NCI-H526 (cell line): ENCODE data around the gene PDHA2.
A peak's percentile ranks its signal among the peaks of the same experiment; 100 is the strongest.
"Not testable (repeated sequence)": the region's sequence is repeated elsewhere in the genome, so short reads cannot be mapped to it uniquely, and the experiment has no call there.

Experiments used
- DNase-seq, 2 experiments: peaks; one replicate each; lab custom pipeline; 2025; lab: John Stamatoyannopoulos, UW

The PDHA2 gene

DNA sequence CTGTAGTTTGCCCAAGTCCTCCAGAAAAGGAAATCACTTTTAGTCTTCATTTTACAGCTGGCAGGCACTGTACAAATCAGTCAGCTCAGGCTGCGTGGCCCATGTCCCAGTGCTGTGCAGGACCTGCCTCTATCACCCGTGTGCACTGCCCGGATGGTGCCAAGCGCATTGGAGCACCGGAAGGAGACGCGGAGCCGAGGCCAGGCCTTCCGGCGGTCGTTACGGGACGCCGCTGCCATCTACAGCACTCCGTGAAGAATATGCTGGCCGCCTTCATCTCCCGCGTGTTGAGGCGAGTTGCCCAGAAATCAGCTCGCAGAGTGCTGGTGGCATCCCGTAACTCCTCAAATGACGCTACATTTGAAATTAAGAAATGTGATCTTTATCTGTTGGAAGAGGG is at the start of gene PDHA2:
Gene PDHA2, plus strand, starts transcription at position 203 of the 400 bp plus-strand sequence. Its CDS starts 58 bp downstream, at position 261.
- DNase-seq, result no peak

DNA sequence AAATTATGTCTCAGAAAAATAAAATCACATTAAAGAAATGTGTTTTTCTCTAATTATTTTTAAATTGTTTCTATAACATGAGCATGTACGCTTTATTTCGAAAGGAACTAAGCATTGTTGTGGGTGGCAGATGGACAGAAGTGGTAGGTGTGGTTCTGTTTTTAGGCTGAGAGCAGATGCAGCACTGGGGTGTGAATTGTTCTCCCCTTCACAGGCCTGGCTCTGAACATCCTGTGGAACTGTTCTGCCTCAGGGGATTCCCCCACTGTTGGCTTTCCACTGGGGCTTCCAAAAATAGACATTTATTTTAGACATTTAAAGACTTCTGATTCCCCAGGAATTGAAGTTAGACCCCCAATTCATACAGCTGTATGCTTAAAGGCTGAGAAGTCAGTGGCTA is 41.9 kb upstream of the PDHA2 start:
- no peak for DNase-seq

DNA sequence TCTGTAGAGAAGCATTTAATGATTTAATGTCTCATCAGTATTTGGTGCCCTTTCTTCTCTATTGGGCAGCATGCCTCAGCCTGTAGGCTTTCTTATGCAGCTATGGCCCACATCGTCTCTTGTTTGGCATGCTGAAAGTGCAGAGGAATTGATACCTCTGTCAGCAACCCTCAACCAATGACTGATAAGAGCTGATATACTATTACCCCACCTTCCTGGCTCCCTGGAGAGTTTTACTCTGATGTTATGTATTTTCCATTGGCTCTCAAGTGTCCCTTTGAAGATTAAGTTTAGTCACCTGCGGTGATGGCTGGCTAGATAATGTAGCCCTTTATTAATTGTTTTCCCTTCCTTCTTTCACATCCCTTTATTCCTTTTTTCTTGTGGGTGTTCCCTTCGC is 41.2 kb upstream of the PDHA2 start:
- no peak for DNase-seq

DNA sequence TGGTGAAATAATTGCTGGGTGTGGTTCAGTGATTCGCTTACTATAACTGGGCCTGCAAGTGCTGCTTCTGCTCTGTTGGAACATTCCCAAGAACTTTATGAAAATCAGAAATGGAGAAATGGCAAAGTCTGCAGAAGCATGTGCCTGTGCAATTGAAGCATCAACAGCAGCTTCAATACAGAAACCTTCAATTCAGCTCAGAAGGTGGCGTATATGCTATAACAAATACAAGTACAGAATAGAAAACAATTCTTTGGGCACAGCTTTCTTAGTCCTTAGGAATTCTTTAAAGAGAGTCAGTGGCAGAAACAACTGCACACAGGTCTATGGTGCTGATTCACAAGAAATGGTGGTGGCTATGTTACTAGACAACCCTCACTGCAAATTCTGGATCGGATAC is 18.0 kb upstream of the PDHA2 start:
- DNase-seq, result no peak

DNA sequence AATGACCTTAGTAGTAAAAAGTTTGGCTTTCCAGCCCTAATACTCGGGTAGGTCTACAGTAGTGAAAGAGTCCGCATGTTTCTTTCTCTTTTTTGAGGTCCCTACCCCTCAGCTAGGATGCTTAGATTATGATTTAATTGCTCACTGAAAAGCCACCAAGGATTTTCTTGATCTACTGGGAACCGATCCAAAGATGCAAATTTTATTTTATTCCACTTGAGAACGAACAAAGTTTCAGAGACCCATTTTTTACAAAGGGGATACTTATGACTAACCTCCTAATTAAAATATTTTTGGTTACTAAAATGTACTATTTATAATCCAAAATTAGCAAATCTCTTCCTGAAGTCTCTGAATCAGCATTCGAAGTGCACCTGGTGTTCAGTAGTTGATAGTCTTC is 14.3 kb upstream of the PDHA2 start:
- no peak for DNase-seq

DNA sequence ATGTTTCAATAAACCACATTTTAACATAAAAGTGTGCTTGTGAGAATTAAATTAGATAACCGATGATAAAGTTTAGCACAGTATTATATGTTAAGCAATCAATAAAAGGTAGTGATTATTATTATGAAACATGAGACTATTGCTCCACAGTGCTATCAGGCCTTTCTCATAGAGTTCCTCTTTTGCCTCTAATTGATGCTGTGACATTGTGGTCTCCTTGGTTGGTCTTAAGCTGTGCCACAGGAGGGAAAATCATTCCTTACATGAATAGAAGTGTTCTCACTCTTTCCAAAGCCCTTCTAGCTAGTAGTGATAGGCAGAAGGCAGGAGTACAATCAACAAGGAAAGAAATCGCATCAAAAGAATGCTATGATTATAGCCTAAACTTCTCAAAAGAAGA is 9.2 kb upstream of the PDHA2 start:
- DNase-seq, result no peak

DNA sequence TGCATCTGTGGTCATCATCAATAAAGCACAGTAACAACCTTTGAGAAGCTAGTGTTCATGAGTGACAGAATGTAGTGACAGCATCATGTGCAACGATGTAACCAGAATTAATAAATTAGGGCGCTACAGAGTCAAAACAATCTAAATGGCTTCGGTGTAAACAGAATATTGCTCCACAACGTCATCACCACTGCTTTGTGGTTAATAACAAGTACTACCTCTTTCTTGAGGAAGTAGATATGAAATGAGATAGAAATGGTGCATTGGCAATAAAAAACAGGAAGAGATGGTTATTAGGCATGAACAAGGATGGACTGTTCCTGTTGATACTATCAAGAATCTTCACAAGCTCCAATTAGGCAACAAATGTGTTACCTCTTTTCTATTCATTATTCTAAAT is 8.7 kb upstream of the PDHA2 start:
- DNase-seq, result no peak

DNA sequence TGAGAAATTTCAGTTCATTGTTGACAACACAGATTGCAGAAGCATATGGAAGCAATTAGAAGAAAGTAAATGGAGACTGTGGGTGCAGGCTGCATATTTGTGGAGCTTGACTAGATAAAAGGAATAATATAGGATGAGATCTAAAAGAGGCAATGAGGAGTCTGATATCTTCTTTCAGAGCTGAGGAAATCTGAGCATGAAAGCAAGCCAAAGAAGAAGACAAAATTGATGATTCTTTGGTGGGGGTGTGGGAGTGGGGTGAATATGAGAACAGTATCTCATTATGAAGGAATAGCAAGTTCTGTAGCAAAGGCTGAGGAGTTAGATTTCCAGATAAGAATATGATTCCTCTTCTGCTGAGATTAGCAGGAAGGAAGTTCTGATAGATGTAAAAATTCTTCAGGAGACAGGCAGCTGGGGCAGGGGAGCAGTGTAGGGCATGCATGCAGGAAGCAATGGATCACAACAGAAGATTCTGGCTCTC is 6.1 kb upstream of the PDHA2 start:
- no peak for DNase-seq

DNA sequence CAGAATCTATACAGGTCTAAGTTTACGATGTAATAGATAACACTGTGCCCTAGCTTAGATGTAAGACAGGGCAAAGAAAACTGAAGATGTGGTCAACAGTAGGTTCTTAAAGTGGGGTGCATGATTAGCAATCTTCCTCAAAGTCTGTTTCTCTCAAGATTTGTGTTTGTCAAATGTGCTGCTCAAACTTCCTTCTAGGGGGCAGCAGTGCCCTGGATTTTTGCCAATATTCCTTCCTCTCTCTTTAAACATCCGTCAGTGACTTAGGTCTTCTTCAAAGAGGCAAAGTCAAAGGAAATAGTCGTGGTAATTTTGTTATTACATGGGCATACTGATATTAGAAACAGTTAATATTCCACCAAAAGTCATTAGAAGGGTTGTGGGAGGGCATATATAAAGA is 4.2 kb upstream of the PDHA2 start:
- DNase-seq, result no peak

DNA sequence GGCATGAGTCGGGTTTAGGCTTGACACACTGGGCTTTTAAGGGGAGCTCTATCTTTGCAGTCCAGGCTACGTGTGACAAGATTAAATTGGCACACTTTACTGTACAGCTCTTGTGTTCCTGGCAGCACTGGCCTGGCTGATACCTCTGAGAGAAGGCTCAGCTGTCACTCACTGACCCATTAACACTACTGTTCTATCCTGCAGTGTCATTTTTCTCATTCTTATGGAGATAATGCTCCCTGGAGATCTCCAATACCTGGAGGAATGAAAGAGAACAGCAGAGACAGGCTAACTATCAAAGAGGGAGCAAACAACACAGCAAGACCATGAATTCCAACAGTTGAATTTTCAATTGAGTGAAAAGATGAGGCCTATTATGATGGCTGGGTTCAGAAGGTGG is 1.7 kb upstream of the PDHA2 start:
- no peak for DNase-seq

DNA sequence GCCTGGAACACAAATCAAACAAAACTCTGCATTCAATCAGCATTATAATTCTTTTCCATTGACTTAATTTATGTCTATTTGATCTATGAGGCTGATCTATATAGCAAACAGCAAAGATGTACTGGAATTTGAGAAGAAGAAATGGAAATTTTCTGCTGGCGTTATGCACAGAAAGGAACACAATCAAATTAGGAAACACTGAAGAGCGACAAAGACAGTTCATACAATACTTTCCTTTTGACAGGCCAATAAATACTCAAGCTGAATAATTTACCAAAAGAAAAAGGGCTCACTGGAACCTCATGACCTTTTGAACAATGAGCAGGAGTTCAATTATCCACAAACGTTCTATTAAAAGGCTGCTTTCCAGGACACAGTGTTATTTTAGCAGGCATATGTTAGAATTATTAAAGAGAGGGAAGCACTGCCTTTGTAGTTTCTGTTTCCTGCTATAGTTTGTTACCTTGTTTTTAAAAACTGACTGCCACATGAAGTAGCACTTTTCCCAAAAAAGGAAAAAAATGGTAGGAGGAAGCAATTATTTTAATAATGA is 8.1 kb downstream of the PDHA2 start:
- no peak for DNase-seq

DNA sequence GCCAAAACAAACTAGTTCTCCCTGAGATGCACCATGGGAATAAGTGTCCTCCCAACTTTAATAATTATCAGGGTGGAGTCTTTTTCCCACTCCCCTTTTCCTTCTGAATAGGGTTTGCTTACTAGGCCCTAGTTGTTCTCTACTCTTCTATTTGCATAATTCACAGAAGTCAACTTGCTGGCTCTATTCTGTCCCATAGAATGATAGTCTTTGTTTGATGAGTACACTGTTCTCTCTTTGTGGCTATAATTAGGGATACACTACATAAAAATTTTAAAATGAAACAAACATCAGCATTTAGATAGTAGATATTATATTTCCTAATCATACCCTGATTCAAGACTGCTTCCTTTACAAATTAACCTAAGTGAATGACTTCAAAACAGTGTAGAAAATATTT is 10.3 kb downstream of the PDHA2 start:
- no peak for DNase-seq

DNA sequence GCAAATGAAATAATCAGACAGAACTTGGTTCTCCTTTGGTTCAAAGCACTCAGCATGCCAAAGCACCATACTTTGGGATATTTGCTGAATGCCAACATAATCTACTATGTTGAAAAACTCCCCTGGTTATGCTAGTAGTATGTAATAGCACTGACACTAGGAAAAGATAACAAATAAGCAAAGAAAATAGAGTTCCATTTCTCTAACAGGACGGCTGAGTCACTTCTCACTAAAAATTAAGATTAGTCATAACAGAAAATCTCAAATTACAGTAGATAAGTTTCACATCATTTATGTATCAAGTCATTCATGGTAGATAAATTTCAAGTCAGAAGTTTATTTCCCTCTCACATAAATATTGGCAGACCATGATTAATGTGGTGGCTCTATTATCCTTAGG is 17.9 kb downstream of the PDHA2 start:
- no peak for DNase-seq

DNA sequence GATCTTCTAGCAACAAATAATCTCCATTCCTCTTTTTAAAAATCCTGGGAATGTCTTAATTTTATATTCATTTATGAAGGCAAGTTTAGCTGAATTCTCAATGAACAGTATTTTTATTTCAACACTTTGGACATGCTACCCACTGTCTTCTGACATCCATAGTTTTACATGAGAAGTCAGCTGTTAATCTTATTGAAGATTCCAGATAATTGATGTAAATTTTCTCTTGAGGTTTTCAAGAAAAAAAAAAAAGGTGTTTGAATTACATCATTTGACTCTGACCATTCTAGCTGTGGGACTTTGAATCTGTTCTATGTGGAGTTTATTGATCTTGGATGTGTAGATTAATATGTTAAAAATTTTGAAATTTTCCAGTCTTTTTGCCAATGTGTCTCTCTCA is 28.0 kb downstream of the PDHA2 start:
- DNase-seq, result peak in 1 of 2 experiments; percentile 7

DNA sequence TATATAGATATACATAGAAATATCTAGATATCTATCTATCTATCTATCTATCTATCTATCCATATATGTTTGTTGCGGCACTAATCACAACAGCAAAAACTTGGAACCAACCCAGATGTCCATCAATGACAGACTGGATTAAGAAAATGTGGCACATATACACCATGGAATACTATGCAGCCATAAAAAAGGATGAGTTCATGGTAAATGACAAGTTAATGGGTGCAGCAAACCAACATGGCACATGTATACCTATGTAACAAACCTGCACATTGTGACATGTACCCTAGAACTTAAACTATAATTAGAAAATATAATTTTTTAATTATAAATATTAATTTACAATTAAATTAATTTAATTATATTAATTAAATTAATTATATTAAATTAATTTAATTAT is 29.5 kb downstream of the PDHA2 start:
- not testable (repeated sequence) for DNase-seq

DNA sequence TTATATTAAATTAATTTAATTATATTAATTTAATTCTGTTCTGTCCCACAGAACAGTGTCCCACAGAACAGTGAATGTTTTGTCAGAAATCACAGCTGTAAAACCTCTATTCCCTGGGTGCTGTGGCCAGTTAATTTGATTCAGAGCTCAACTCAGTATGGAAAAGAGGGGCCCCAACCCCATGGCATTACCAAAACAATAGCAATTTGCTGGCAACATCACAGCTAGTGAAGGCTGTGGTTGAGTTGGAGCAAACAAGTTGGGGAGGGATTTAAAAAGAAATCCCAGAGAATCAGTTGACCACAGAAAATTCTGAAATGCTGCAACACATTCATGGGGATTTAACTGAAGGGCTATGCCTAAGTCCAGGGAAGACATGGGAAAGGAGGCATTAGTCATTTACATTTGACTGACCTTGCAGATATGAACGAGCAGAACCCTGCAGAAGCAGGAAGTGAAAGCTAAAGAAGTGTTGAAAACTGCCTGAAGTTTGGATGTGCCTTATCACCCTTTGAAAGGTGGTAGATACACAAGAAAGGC is 30.1 kb downstream of the PDHA2 start:
- DNase-seq, result no peak

DNA sequence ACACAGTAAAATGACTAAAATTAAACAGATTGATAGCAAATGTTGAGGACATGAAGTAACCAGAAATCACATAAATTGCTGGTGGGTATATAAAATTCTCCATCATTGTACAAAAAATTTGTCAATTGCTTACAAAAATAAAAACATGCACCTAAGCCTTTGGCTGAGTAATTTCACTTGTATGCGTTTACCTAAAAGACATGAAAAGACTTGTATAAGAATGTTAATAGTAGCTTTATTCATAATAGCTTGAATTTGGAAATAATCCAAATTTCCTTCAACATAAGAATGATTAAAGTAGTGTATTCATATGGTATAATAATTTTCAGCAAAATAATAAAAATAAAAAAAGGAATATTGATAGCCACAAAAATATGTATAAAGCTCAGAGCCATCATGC is 37.7 kb downstream of the PDHA2 start:
- DNase-seq, result no peak

DNA sequence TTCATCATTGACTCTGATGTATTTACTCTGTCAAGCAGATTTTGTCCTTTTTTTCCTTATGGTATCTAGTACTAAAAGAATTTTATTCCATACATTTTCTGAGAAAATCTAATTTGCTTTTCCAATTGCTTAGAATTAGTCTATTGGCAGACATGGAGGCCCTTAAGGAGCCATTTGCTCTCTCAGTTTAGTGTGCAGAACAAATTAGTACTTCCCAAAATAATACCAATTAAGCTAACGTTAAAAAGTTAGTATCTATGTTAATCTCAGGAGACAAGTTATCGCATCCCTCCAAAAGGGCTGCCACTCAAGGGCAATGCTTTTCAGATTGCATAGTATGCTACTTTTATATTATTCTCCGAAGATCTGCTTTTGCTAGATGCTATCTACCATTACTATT is 47.7 kb downstream of the PDHA2 start:
- no peak for DNase-seq

DNA sequence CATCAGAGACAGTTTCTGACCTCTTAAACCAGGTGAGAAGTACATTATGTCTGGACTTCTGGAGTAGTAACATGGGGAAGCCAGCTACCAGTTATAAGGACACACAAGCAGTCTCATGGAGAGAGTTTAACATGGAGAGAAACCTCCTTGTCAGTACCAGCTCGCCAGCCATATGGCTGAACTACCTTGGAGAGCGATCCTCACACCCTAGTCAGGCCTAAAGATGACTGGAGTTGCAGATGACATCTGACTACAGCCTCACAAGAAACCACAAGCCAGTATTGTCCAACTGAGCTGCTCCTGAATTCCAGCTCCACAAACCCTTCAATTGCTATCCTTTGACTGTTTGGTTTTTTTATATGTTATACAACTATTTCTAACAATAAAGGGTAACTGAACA is 49.8 kb downstream of the PDHA2 start:
- no peak for DNase-seq
